Urinary bladder (tissue), 4 donors: ENCODE data around the gene SEPTIN5. TPM values are rescaled to one million over a fixed set of nuclear protein-coding genes. Genes with fewer than 3 reads are reported as not detected.
A peak's percentile ranks its signal among the peaks of the same experiment; 100 is the strongest.

Experiments
- DNase-seq: peaks from one replicate; pipeline ENCODE4 v3.0.0-alpha.2; 2015; ENCODE audit errors: extremely low spot score
- H3K27ac ChIP-seq: one replicate; pipeline ENCODE4 v1.5.1; 2013; ENCODE audit warnings: low read depth, mild to moderate bottlenecking, moderate library complexity
- H3K36me3 ChIP-seq: one replicate; pipeline ENCODE4 v1.6.1; 2013; ENCODE audit warnings: mild to moderate bottlenecking, moderate library complexity; ENCODE audit not compliant: insufficient read depth
- H3K4me1 ChIP-seq: one replicate; pipeline ENCODE4 v1.6.1; 2013; ENCODE audit warnings: mild to moderate bottlenecking, moderate library complexity; ENCODE audit not compliant: insufficient read depth
- H3K4me3 ChIP-seq: one replicate; pipeline ENCODE4 v1.5.1; 2013; ENCODE audit warnings: low read depth, low read length
- WGBS: extraction: QIAGEN DNeasy Blood & Tissue Kit; methylation state at CpG from one replicate; pipeline ENCODE4 v1.1.7; 2013; 5-methylcytosine and 5-hydroxymethylcytosine counted together
- polyA plus RNA-seq: library from polyadenylated mRNA; stranded (reverse); fragments of 200-250 nt; gene quantifications from one replicate; pipeline ENCODE4 v1.2.3, GENCODE V29; 2013
- total RNA-seq: library from RNA; depleted of rRNA; stranded (reverse); fragments of >200 nt; gene quantifications from one replicate; pipeline ENCODE4 v1.2.3, GENCODE V29; 2014
- donor health status: healthy with polysubstance abuse.
- donor health status: healthy.

The SEPTIN5 gene
- total and polyA plus RNA-seq, 2 donors: 20.9 to 25.6 TPM

GRCh38 chr22:19706661-19707151 lies 7.6 kb upstream of the SEPTIN5 start:
- H3K4me3 ChIP-seq: no peak overlapping the region
- H3K27ac ChIP-seq: no peak overlapping the region
- DNase-seq: no peak
- H3K4me1 ChIP-seq: no peaks in the 10 kb centered on the region
- no peaks in the 10 kb centered on the region for H3K36me3 ChIP-seq
- WGBS: 83% methylated on average over 7 of the region's 7 CpGs

GRCh38 chr22:19707347-19708290 lies 6.7 kb upstream of the SEPTIN5 start:
- no peak for DNase-seq
- no peak overlapping the region for H3K27ac ChIP-seq

GRCh38 chr22:19708321-19709011 lies 5.8 kb upstream of the SEPTIN5 start:
- Histone ChIP-seq H3K27ac (no peak overlapping the region), H3K4me3 (no peak overlapping the region), H3K4me1 (no peaks in the 10 kb centered on the region), H3K36me3 (no peaks in the 10 kb centered on the region)
- no peak for DNase-seq
- WGBS: 79% methylated on average over 20 of the region's 20 CpGs

More at GRCh38 chr22:19707347-19708290, 6.7 kb upstream of the SEPTIN5 start:
- H3K36me3 ChIP-seq: no peaks in the 10 kb centered on the region
- no peaks in the 10 kb centered on the region for H3K4me1 ChIP-seq
- whole genome bisulfite sequencing: 86% methylated on average over 24 of the region's 24 CpGs
- no peak overlapping the region for H3K4me3 ChIP-seq

- 64% methylated on average over 19 of the region's 19 CpGs for WGBS
- Histone ChIP-seq H3K4me3 (no peak overlapping the region), H3K36me3 (no peaks in the 10 kb centered on the region), H3K27ac (no peak overlapping the region), H3K4me1 (no peaks in the 10 kb centered on the region)
- no peak for DNase-seq
Measured at GRCh38 chr22:19709063-19709769, 5.1 kb upstream of the SEPTIN5 start.

- Histone ChIP-seq H3K27ac (no peak overlapping the region), H3K4me1 (no peaks in the 10 kb centered on the region), H3K36me3 (no peaks in the 10 kb centered on the region), H3K4me3 (no peak overlapping the region)
- 85% methylated on average over 19 of the region's 19 CpGs for WGBS
- DNase-seq: no peak
Measured at GRCh38 chr22:19710020-19710768, 4.1 kb upstream of the SEPTIN5 start.

- DNase-seq: no peak
- 89% methylated on average over 6 of the region's 6 CpGs for WGBS
- Histone ChIP-seq H3K4me1 (no peaks in the 10 kb centered on the region), H3K36me3 (no peaks in the 10 kb centered on the region), H3K4me3 (no peak overlapping the region), H3K27ac (no peak overlapping the region)
Measured at GRCh38 chr22:19710769-19711106, 3.6 kb upstream of the SEPTIN5 start.

- H3K4me1 ChIP-seq: no peaks in the 10 kb centered on the region
- H3K27ac ChIP-seq: no peak overlapping the region
- H3K4me3 ChIP-seq: no peak overlapping the region
- H3K36me3 ChIP-seq: no peaks in the 10 kb centered on the region
- no peak for DNase-seq
- 91% methylated on average over 13 of the region's 13 CpGs for WGBS
Measured at GRCh38 chr22:19713245-19713644, 1.1 kb upstream of the SEPTIN5 start.

GRCh38 chr22:19713650-19714311 lies 522 bp upstream of the SEPTIN5 start:
- WGBS: 23% methylated on average over 38 of the region's 38 CpGs
- Histone ChIP-seq H3K4me1 (no peaks in the 10 kb centered on the region), H3K4me3 (peak overlapping the region; percentile 49), H3K36me3 (no peaks in the 10 kb centered on the region), H3K27ac (no peak overlapping the region)
- DNase-seq: no peak

GRCh38 chr22:19715188-19715930 lies 1.1 kb downstream of the SEPTIN5 start:
- no peak for DNase-seq
- Histone ChIP-seq H3K4me1 (no peaks in the 10 kb centered on the region), H3K36me3 (no peaks in the 10 kb centered on the region), H3K27ac (no peak overlapping the region), H3K4me3 (peak overlapping the region; percentile 49)
- WGBS: 88% methylated on average over 4 of the region's 4 CpGs

GRCh38 chr22:19716041-19716828 lies 1.9 kb downstream of the SEPTIN5 start:
- DNase-seq: no peak
- H3K27ac ChIP-seq: no peak overlapping the region
- WGBS: 87% methylated on average over 11 of the region's 11 CpGs
- no peaks in the 10 kb centered on the region for H3K36me3 ChIP-seq
- no peak overlapping the region for H3K4me3 ChIP-seq
- H3K4me1 ChIP-seq: no peaks in the 10 kb centered on the region

GRCh38 chr22:19716829-19717105 lies 2.5 kb downstream of the SEPTIN5 start:
- H3K27ac ChIP-seq: no peak overlapping the region
- WGBS: 94% methylated on average over 1 of the region's 1 CpG
- no peak overlapping the region for H3K4me3 ChIP-seq
- no peaks in the 10 kb centered on the region for H3K4me1 ChIP-seq
- H3K36me3 ChIP-seq: no peaks in the 10 kb centered on the region
- DNase-seq: no peak

- H3K27ac ChIP-seq: no peak overlapping the region
- DNase-seq: no peak
Measured at GRCh38 chr22:19717181-19717580, 2.9 kb downstream of the SEPTIN5 start.

More at GRCh38 chr22:19717181-19717580, 2.9 kb downstream of the SEPTIN5 start:
- Histone ChIP-seq H3K4me1 (no peaks in the 10 kb centered on the region), H3K4me3 (no peak overlapping the region), H3K36me3 (no peaks in the 10 kb centered on the region)
- 87% methylated on average over 9 of the region's 9 CpGs for WGBS
